ENCODE results near the gene SPTA1.
"Not testable (repeated sequence)": the region's sequence is repeated elsewhere in the genome, so short reads cannot be mapped to it uniquely, and the experiment has no call there.

SPTA1 gene

DNA sequence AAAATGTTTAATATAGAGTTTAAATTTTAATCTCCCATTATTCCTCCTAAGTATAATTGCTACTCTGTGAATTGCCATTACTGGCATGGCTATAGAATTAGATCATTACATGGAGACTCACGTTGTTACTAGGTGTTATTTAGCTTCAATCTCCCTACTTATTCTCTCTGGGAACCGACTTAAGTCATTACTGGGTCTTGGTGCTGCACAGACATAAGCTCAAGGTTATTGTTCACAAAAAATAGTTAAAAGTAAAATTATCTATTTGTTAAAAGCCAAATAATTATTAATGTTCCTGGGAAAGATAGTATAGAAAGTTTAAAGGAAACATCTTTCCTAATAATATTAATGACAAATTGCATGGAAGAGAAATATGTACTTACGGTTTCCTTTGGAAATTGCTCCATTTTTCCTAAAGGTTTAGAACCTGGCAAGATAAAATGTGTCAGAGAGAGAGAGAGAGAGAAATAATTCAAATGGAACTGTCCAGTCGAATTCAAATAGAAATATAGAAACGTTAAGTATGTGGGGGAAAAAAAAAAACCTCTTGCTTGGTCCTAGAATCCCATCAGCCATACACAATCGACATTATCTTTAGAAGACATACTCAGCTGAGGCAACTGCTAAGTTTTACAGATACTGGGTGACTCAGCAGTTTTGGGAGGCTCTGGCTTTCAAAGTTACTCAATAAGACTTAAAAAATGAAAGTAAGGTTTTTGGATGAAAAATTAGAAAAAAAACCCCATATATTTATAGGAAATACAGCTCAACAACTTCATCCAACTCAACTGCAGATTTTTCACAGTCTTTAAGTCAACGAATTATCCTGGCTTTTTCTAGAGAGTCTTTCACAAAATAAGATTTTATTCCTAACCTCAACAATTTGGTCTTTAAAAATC lies at the start of gene SPTA1:
Gene SPTA1, minus strand, starts transcription at position 605 of the 899 bp plus-strand sequence. Its CDS starts 198 bp downstream, at position 407.
- DNase-seq (ENCODE audit: low spot score): no peak

- DNase-seq (ENCODE audit: low spot score): no peak
Measured at GRCh38 chr1:158735848-158736247, 49.3 kb upstream of the SPTA1 start.

DNA sequence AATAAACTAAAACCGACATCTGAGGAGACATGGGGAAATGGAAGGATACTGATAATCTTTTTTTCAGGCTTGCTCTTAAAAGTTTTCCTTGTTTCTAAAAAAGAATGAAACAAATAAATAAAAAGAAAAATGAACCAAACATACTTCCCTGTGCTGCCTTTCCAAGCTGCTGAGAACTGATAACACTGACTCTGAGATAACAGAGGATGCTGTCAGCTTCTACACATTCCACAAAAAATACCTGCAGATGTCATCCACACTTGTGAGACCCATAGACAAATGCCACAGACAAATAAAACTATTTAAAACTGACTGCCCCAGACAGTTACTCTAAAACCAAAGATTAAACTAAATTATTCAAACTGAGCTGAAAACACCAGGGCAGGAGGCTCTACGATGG lies 46.0 kb upstream of the SPTA1 start:
- no peak for DNase-seq (ENCODE audit: low spot score)

DNA sequence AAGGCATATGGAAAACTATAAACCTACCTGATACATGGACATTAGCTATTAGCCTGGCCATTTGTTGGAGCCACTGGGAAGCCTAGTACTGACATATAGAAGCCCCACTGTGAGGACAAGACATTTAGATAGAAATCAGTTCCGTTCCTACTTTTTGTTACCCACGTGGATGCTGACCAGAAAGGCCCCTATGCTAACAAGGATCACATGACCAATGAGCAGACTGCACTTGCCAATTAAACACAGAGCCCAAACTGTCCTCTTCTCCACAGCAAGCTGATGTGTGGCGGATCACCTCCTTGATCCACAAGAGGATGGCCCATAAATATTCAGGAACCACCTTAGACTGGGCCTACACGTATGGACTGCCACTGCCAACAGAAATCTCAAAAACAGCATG lies 45.2 kb upstream of the SPTA1 start:
- no peak for DNase-seq (ENCODE audit: low spot score)

DNA sequence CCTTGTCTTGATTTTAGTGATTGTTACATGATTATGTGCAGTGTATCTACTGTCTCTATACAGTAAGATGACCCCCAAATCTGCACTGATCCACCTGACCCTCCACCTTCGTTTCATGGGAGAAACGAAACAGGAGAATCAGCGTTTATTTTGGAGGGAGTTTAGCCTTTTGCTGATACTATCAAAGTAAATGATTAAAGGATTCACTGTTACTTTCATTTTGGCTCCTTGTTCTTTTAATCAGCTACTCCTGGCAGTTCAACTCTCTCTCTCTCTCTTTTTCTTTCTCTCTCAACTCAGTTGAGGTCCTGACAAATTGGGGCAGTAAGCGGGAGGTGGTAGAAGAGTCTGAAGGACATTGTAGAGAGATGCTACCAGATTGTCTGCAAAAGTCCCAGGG lies 43.9 kb upstream of the SPTA1 start:
- no peak for DNase-seq (ENCODE audit: low spot score)

- no peak for DNase-seq (ENCODE audit: low spot score)
Measured at GRCh38 chr1:158728510-158729225, 42.2 kb upstream of the SPTA1 start.

DNA sequence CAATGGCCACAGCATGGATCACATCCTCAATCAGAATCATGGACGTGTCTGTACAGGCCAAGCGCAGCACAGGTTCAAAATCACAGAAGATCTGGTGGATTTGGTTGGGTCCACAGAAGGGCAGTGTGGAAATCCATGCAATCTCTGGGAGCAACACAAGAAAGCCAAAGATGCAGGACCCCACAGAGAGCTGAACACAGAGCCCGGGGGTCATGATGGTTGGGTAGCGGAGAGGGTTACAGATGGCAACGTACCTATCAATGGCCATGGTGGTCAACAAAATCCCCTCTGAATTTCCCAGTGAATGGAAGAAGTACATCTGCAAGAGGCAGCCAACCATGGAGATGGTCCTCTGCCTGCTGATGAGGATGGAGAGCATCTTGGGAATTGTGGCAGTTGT lies 37.9 kb upstream of the SPTA1 start:
- no peak for DNase-seq (ENCODE audit: low spot score)

- DNase-seq (ENCODE audit: low spot score): no peak
Measured at GRCh38 chr1:158720620-158721019, 34.1 kb upstream of the SPTA1 start, which contains the start of gene OR6K3. TSS of gene OR6K3 (minus strand) at chr1:158720720. CDS start at chr1:158718115, 2,605 bp downstream.

- DNase-seq (ENCODE audit: low spot score): no peak
Measured at GRCh38 chr1:158719664-158720063, 33.1 kb upstream of the SPTA1 start.

DNA sequence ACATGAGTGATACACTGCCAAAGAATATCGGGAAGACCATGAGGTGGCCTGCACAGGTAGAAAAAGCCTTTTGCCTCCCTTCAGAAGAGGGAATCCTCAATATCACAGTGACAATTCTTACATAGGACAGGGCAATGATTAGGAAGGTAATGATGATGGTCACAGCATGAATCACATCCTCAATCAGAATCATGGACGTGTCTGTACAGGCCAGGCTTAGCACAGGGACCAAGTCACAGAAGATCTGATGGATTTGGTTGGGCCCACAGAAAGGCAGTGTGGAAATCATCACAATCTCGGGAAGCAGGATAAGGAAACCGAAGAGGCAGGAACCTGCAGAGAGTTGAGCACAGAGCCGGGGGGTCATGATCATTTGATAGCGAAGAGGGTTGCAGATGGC lies 30.8 kb upstream of the SPTA1 start:
- no peak for DNase-seq (ENCODE audit: low spot score)

GRCh38 chr1:158716335-158716734 lies 29.8 kb upstream of the SPTA1 start:
- no peak for DNase-seq (ENCODE audit: low spot score)

GRCh38 chr1:158714754-158715153 lies 28.2 kb upstream of the SPTA1 start:
- DNase-seq (ENCODE audit: low spot score): no peak

DNA sequence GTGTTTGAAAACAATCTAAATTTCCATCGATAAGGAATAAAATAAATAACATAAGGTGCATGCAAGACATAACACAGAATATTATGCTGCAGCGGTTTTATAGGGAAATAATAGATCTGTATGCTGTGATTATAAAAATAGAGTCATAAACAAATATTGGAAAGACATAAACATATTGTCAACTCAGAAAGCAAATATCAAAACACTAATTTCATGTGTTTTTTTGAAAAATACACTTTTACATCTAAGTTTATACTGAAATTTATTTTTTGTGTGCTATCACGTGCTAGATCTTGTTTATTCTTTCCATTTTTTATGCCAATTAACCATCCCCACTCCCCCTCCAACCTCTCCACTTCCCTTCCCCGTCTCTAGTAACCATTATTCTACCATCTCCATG lies 24.6 kb upstream of the SPTA1 start:
- no peak for DNase-seq (ENCODE audit: low spot score)

DNA sequence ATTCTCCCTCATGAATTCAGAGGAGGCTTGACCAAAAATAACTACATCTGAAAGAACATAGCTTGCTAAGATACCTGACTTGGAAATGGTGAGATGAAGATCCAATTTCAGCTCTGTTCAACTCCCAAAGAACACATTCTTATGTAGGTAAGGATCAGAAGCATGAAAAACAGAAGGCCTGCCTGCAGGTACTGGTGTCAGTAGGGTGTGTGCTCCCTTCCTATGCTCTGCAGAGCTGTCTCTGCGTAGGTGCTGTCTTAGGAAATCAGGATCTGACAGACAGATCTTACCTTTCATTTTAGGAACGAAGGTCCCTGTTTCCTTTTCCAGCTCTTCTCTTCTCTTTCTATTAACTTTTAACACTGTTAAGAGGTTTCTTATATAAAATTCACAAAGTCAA lies 19.6 kb upstream of the SPTA1 start:
- no peak for DNase-seq (ENCODE audit: low spot score)

DNA sequence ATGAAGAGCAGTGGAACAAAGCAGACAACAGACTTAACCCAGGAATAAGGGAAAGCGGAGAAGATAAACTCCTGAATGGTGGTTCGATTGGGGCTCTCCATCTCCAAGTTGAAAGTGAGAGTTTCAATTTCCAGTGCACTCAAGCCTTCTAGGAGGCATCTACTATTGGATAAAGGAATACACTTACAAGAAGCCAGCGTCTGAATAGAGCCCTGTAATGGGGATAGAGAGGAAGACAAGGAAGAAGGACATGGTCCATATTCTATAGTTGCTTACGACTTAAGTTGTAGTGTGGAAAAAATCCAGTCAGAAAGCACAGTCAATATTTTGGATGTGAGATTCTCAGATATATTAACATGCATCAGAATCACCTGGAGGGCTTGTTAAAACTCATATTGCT lies 14.0 kb upstream of the SPTA1 start, which contains the start of gene OR6K2:
Gene OR6K2, minus strand, starts transcription at position 101 of the 400 bp plus-strand sequence. Its CDS starts 0 bp downstream, at position 101.
- no peak for DNase-seq (ENCODE audit: low spot score)

GRCh38 chr1:158694596-158694995 lies 8.1 kb upstream of the SPTA1 start:
- DNase-seq (ENCODE audit: low spot score): no peak

DNA sequence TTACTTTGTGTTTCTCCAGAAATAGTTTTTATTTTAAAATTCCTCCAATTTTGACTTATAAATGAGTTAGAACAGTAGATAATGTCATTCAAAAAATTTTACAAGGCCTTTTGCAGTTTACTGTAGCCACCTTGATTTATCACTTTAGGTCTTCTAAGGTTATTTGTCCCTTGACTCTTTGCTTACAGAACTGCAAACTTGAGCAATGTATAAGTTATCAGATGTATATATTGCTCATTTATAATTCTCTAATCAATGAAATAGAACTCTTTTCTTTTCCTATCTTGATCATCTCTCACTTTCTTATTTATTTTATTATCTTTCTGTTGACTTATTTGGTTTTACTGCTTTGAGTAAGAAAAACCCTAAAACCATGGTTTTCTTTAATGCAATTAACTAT lies 5.8 kb upstream of the SPTA1 start:
- no peak for DNase-seq (ENCODE audit: low spot score)

DNA sequence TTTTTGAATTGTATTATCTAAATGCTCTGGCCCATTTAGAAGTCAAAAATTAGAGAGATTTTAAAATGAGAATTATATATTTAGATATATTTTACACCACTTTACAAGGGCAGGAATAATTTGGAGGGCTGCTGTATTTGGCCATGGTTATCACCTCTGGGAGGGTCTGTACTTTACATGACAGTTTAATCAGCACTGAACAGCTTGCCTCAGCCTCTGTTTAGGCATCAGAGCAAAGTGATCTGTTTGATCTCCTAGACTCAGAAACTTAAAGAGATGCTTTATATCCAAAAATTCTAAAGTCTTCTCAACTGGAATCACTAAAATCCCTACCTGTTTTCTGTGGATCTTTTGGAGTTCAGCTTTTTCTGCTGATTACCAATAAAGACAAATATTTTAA lies 5.4 kb upstream of the SPTA1 start:
- DNase-seq (ENCODE audit: low spot score): no peak

- not testable (repeated sequence) for DNase-seq (ENCODE audit: low spot score)
Measured at GRCh38 chr1:158691149-158691548, 4.6 kb upstream of the SPTA1 start.

- no peak for DNase-seq (ENCODE audit: low spot score)
Measured at GRCh38 chr1:158689875-158690274, 3.4 kb upstream of the SPTA1 start.

DNA sequence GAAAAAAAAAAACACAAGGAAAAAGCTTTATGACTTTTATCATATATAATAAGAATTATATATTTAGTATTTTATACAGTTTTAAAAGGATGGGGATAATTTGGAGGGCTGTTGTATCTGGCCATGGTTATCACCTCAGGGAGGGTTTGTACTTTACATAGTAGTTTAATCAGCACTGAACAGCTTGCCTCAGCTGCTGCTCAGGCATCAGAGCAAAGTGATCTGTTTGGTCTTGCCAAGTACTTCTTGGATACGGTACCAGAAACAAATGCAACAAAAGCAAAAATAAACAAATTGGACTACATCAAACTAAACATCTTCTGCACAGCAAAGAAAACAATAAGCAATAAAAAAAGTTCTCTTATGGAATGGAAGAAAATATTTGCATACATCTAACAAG lies 2.6 kb upstream of the SPTA1 start:
- DNase-seq (ENCODE audit: low spot score): no peak

DNA sequence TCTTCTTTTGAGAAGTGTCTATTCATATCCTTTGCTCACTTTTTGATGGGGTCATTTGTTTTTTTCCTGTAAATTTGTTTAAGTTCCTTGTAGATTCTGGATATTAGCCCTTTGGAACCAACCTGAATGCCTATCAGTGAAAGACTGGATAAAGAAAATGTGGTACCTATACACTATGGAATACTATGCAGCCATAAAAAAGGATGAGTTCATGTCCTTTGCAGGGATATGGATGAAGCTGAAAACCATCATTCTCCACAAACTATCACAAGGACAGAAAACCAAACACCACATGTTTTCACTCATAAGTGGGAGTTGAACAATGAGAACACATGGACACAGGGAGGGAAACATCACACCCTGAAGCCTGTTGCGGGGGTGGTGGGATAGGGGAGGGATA lies 1.8 kb upstream of the SPTA1 start:
- DNase-seq (ENCODE audit: low spot score): not testable (repeated sequence)

DNA sequence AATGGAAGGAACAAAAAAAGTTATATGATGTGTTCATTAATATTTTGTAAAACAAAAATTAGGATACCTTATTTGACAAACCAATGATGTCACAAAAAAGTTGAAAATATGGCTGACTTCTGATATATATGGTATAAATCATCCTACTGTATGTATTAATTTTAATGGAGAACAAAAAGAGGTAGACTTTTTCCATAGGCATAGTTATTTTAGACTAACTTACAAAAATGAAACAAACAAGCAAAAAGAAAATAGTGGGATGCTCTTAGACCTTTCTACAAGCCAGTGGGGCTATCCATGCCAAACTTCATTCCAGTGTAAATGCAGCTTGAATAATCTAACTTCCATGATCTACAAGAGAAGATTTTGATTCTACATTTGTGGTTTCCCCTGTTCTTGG lies 522 bp upstream of the SPTA1 start:
- no peak for DNase-seq (ENCODE audit: low spot score)

Data from D341Med (cell line).